ENCODE measurements around the gene OPN5.

Gene OPN5

GRCh38 chr6:47787620-47788497 is 6.0 kb downstream of the OPN5 start:
- FAIRE-seq (peak; percentile 91), DNase-seq (ENCODE audit: extremely low spot score, insufficient read length, low read depth) (peak; percentile 28)

DNA sequence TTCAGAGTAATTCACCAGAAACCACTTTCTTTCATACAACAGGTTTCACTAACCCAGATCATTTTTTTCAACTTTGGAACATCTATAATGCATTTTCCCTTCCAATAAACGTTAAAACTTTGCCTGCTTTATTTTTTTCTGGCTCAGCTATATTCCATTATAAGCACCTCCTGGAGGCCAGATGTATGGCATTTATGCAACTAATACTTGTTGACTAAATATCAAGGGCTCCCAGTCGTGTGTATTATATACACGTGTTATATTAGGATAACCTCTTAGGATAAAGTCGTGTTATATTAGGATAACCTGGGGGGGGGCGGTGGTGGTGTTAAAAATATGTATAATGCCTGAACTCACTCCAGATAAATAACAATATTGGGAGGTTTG is 6.7 kb downstream of the OPN5 start:
- no peak for FAIRE-seq

DNA sequence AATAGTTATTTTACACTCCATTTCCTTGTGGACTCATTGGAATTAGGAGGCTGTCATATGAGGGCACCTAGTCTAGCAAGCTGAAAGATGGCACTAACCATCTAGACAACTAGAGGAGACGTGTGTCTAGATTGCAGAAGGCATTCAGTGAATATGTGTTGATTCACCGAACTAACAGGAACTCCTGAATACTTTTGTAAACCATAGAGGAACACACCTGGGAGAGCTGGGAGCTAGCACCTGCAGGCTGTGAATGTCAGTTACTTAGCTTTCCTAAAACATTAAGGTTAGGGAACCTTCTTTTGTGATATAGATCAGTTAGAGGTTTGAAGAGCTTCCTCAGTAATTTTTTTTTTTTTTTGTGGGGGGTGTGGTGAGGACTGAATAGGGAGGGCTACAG is 7.7 kb downstream of the OPN5 start:
- no peak for FAIRE-seq
- DNase-seq (ENCODE audit: extremely low spot score, insufficient read length, low read depth), result no peak

More for the DNA sequence above, 6.7 kb downstream of the OPN5 start:
- no peak for DNase-seq (ENCODE audit: extremely low spot score, insufficient read length, low read depth)

DNA sequence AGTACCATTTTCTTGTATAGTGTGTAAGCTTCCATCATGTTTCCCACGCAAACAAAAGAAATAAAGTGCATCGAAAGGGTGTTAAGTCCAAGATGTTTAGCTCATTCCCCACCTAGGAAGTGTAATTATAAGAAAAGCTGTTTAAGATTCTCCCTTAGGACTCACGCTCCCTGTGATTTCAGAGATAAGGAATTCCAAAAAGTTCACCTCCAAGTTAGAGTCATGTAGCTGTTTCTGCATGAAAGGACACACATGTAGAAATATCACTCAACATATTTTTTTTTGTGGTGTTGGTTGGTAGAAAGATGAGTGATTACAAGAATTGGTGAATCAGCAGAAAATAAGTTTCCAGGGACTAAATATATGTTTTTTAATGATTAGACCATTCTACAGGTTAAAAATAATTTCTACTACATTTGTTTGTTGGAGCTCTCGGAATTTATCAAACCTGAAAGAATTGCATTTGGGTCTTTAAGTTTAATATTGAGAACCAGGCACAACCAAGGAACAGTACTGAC is 10.4 kb downstream of the OPN5 start:
- FAIRE-seq, result no peak
- no peak for DNase-seq (ENCODE audit: extremely low spot score, insufficient read length, low read depth)

GRCh38 chr6:47794577-47795135 is 12.8 kb downstream of the OPN5 start:
- DNase-seq (ENCODE audit: extremely low spot score, insufficient read length, low read depth), result no peak
- FAIRE-seq, result no peak

- DNase-seq (ENCODE audit: extremely low spot score, insufficient read length, low read depth) (no peak), FAIRE-seq (no peak)
Measured at GRCh38 chr6:47801984-47802383, 20.2 kb downstream of the OPN5 start.

DNA sequence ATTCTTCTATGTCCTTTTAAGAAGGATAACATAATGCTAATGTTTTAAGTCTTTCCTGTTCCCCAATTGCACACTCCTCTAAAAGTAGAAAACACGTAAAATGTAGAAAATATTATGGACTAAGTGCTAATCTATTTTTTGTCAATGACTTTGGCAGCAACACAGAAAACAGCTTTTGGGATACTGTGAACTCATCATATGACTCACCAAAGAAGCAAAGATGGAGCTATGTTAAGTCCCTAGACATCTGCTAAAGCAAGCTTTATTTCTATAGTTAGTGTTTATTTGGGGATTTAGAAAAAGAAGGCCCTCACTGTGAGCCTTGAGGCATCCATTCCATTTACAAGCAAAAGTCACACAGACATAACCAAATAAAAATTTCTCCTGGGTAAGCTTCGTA is 23.0 kb downstream of the OPN5 start:
- no peak for FAIRE-seq
- DNase-seq (ENCODE audit: extremely low spot score, insufficient read length, low read depth), result no peak

DNA sequence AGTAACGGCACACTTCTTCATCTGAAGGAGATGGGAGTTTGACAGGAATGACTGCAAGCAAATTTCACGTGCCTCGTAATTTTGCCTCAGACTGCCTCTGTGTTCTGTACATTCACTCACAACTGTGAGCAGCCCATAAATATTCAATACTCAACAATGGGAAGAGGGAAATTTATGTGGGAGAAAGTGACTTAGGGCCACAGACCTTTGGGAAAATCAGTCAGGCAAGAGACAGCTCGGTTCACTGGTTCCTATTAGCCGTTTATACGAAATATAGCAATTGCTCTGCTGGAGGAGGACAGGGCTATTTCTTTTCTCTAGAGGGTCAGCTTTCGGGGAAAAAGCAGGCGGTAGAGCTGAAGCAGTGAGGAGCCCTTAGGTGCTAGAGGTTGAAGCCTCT is 28.0 kb downstream of the OPN5 start:
- no peak for DNase-seq (ENCODE audit: extremely low spot score, insufficient read length, low read depth)
- FAIRE-seq, result no peak

GRCh38 chr6:47810885-47811284 is 29.1 kb downstream of the OPN5 start:
- no peak for FAIRE-seq
- no peak for DNase-seq (ENCODE audit: extremely low spot score, insufficient read length, low read depth)

GRCh38 chr6:47811443-47811842 is 29.6 kb downstream of the OPN5 start:
- DNase-seq (ENCODE audit: extremely low spot score, insufficient read length, low read depth), result no peak
- FAIRE-seq, result no peak

DNA sequence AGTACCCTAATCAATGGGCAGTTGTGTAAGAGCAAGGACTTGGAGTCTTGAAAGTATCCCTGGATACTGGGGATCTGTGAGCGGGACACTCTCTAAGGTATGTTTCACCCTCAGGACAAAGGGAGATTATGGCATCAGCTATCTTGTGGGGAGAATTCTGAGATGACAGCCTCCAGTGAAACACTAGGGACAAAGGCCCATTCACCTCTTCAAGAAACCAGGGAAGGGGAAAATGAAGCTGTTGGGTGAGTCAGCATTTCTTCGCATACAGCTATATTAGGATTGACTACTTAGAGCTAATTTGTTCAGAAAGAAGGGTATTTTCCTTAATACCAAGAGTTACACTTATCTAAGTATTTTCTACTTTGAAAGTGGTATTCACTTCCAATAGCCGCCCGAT is 35.9 kb downstream of the OPN5 start:
- FAIRE-seq, result no peak
- DNase-seq (ENCODE audit: extremely low spot score, insufficient read length, low read depth), result no peak

DNA sequence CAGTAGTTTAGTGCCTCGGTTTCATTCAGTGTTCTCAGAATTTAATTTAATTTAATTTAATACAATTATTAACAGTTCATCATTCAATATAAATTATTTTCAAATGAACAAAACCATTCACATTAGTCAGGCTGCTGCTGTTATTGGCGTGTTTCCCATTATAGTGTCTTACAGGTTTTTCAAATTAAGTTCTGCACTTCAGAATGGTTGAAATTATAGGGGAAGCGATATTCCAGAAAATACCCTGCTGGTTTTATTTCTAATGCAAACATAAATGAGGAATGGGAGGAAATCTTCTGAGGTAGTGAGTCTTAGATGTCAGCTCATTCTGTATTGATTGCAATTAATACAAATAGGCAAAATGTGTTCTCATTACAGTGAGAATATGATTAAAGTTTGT is 37.6 kb downstream of the OPN5 start:
- DNase-seq (ENCODE audit: extremely low spot score, insufficient read length, low read depth) (no peak), FAIRE-seq (no peak)

DNA sequence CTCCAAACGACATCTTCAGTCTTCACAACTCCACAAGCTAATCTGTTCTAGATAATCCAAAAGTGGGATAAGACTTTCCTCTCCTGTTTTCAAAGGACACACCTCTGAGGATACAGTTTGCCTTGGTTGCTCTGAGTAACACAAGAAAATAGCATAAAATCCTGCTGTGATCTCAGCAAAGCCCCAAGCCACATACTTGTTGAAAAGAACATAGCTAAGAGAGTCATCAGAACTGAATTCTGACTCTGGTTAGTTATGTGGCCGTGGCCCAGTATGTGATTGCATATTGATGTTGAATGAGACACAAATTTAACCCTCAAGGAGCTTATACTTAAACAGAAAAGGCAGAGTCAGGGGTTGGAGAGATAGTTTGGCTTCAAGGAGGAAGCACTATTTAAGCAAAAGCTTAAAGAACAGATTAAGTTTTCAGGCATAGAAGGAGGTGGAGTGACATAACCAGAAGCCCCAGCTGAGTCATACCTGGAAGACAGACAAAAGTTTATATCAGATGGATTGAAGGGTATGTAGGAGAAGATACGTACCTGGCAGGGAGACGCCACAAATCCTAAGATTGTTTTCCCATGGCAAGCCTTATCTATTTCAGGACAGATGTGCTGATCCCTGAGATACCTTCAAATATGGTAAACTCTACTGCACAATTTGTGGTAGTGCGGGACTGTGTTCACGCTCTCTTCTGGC is 41.2 kb downstream of the OPN5 start:
- DNase-seq (ENCODE audit: extremely low spot score, insufficient read length, low read depth) (no peak), FAIRE-seq (no peak)

GRCh38 chr6:47832386-47833100 is 50.7 kb downstream of the OPN5 start:
- no peak for FAIRE-seq
- no peak for DNase-seq (ENCODE audit: extremely low spot score, insufficient read length, low read depth)

GRCh38 chr6:47834196-47834595 is 52.4 kb downstream of the OPN5 start:
- no peak for FAIRE-seq

GRCh38 chr6:47836046-47836445 is 54.2 kb downstream of the OPN5 start:
- FAIRE-seq (no peak), DNase-seq (ENCODE audit: extremely low spot score, insufficient read length, low read depth) (no peak)

More at GRCh38 chr6:47834196-47834595, 52.4 kb downstream of the OPN5 start:
- no peak for DNase-seq (ENCODE audit: extremely low spot score, insufficient read length, low read depth)

- no peak for FAIRE-seq
Measured at GRCh38 chr6:47836639-47837038, 54.8 kb downstream of the OPN5 start.

GRCh38 chr6:47839645-47840044 is 57.8 kb downstream of the OPN5 start:
- FAIRE-seq (no peak), DNase-seq (ENCODE audit: extremely low spot score, insufficient read length, low read depth) (no peak)

More at GRCh38 chr6:47836639-47837038, 54.8 kb downstream of the OPN5 start:
- DNase-seq (ENCODE audit: extremely low spot score, insufficient read length, low read depth), result no peak

DNA sequence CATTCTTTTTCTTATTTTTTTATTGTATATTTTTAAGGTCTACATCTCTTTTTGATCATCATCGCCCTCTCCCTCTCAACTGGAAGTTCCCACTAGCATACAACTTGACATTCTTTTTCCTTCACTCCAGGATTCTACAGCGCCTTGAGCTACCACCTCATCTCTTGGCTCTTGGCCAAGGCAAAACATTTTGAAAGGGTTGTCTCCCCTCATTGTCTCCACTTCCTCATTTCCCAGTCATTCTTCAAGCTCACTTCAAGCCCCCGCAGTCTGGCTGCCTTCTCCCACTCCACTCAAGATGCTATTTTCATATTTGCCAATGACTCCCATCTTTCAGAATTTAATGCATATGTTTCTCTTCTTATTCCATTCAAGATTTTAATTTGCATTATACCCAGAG is 63.0 kb downstream of the OPN5 start:
- no peak for DNase-seq (ENCODE audit: extremely low spot score, insufficient read length, low read depth)
- FAIRE-seq, result no peak

- DNase-seq (ENCODE audit: extremely low spot score, insufficient read length, low read depth), result no peak
- FAIRE-seq, result no peak
Measured at GRCh38 chr6:47846752-47847151, 64.9 kb downstream of the OPN5 start.

Data from GM18507 (cell line).